Superior temporal gyrus (tissue), 1 donor: ENCODE results near the gene CANX.
"Not testable (repeated sequence)": the region's sequence is repeated elsewhere in the genome, so short reads cannot be mapped to it uniquely, and the experiment has no call there.

Experiments used
- DNase-seq: peaks from one replicate; pipeline ENCODE4 v3.0.0-alpha.2; 2016; ENCODE audit errors: extremely low spot score

CANX gene

DNA sequence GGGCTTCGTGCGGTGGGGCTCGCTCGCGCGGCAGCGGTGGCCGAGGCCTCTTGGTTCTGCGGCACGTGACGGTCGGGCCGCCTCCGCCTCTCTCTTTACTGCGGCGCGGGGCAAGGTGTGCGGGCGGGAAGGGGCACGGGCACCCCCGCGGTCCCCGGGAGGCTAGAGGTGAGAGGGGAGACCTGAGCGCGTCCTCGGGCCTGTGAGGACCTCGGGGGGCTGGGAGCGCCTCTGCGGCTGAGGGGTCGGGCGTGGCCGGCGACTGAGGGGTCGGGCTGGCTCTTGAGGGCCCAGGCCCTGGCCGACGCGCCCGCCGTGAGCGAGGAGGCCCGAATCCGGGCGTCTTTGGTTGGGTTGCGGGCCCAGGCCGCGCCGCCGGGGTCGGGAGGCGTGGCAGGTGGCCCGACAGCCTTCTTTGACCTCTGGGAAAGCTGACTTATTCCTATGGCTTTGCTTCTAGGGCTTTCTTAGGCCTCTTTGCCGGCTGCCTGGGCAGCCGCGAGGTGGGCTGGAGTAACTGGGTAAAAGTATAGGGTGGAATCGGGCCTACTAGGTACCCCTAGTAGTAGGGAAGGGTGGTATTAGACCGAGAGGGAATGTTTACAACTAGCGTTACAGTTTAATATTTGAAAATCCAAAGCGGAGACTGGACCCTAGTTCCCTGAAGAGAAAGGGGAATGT, at the start of gene CANX:
CANX (plus strand) TSS at position 33 of the 681 bp plus-strand sequence. CDS start 6,715 bp downstream, outside the sequence.
- peak; percentile 38 for DNase-seq

GRCh38 chr5:179649166-179649703, 49.5 kb upstream of the CANX start:
- not testable (repeated sequence) for DNase-seq

- not testable (repeated sequence) for DNase-seq
Observed at GRCh38 chr5:179650245-179650644, 48.5 kb upstream of the CANX start.

GRCh38 chr5:179653135-179653534, 45.6 kb upstream of the CANX start:
- DNase-seq: not testable (repeated sequence)

- not testable (repeated sequence) for DNase-seq
Observed at GRCh38 chr5:179657302-179658178, 41.2 kb upstream of the CANX start.

- DNase-seq: peak; percentile 36
Observed at GRCh38 chr5:179658179-179658856, 40.4 kb upstream of the CANX start.

- DNase-seq: not testable (repeated sequence)
Observed at GRCh38 chr5:179661647-179662046, 37.1 kb upstream of the CANX start.

- DNase-seq: peak; percentile 52
Observed at GRCh38 chr5:179668391-179668790, 30.4 kb upstream of the CANX start.

GRCh38 chr5:179678223-179679013, 20.3 kb upstream of the CANX start:
- DNase-seq: peak; percentile 97

- DNase-seq: peak; percentile 29
Observed at GRCh38 chr5:179679014-179679674, 19.6 kb upstream of the CANX start.

- DNase-seq: no peak
Observed at GRCh38 chr5:179680014-179680779, 18.6 kb upstream of the CANX start.

DNA sequence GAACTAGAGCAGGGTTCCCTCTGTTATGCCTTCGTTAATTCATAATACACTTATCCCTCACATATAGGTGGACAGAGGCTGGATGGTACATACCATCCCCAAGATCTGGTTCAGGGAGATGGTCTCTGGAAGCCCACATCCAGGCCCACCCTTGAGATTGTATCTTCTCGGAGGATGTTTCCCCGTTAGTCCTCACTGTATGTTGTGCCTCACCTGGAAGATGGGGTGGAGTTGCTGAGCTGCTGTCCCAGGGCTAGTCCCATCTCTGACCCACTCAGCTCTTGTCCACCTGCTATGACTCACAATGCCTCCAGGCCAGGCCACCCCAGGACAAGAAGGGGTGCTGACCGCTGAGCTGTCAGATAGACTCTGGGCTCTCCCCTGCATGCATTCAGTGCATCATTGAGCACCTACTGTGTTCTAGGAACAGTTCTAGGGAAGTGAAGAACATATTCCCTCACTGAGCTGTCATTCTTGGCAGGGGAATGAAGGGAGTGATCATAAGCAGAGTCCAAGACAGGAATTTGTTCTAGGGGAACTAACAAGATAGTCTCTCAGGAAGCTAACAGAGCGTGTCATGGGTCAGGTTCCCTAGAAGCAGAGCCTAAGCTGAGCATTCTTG, 17.9 kb upstream of the CANX start, which contains the start of gene CBY3:
CBY3 (minus strand) TSS at position 255 of the 622 bp plus-strand sequence; CDS start at position 139, 116 bp downstream.
- no peak for DNase-seq

GRCh38 chr5:179689212-179689611, 9.6 kb upstream of the CANX start:
- not testable (repeated sequence) for DNase-seq

GRCh38 chr5:179694561-179694960, 4.2 kb upstream of the CANX start:
- no peak for DNase-seq

DNA sequence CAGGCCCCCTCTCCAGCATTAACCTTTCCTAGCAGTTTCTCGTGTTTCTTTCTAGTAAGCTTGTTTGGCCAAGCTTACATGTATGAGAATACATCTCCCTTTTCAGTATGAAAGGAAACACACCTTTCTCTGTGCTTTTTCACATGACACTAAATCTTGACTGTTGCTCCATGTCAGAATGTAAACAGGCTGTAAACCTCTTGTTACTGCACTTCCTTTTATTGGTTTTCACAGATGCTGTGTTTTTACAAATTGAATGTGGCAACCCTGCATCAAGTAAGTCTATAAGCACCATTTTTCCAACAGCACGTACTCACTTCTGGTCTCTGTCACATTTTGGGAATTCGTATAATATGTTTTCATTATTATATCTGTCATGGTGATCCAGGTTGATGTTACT, 2.2 kb upstream of the CANX start:
- DNase-seq: no peak

DNA sequence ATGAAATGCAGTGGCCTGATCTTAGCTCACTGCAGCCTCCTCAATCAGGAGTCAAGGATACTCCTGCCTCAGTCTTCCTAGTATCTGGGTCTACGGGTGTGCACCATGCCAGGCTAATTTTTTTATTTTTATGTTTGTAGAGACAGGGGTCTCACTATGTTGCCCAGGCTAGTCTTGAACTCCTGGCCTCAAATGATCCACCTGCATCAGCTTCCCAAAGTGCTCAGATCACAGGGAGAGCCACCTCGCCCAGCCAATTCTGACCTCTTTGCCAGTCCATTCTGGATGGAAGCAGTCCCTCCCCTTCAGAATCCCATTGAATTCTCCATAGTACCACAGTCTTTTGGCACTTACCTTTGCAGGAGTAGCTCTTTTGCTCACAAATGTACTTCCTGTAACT, 1.7 kb upstream of the CANX start:
- DNase-seq: no peak

DNA sequence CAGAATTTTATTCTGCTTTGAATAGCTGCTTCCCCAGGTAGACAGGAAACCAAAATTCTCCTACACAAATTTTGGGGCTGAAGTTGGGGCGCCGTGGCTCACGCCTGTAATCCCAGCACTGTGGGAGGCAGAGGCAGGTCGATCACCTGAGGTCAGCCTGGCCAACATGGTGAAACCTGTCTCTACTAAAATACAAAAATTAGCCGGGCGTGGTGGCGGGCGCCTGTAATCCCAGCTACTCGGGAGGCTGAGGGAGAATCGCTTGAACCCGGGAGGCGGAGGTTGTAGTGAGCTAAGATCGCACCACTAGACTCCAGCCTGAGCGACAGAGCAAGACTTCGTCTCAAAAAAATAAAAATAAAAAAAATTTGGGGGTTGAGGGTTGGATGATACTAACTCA, 1.2 kb upstream of the CANX start:
- DNase-seq: not testable (repeated sequence)

- DNase-seq: peak; percentile 98
Observed at GRCh38 chr5:179697993-179698934, 503 bp upstream of the CANX start.
